ENCODE results near the gene NCBP1.
"Not testable (repeated sequence)": the region's sequence is repeated elsewhere in the genome, so short reads cannot be mapped to it uniquely, and the experiment has no call there.

NCBP1 gene

GRCh38 chr9:97672403-97672802 is 38.8 kb downstream of the NCBP1 start:
- DNase-seq (ENCODE audit: low spot score), result no peak

DNA sequence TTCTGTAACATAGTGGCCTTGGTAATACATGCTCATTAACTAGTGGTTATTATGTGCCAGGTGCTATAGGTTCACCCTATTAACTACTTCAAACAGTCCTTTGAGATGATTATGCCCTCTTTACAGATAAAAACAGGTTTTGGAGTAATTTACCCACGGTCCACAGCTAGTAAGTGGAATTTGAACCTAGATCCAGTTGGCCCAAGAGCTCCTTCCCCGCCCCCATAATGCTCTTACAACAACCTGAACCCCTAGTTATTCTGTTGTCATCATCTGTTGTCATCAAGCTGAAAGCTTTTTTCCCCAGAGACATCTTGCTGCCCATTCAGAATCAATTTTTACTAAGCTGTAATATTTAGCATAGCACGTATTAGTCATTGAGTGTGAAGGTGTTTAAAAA is 40.3 kb downstream of the NCBP1 start:
- no peak for DNase-seq (ENCODE audit: low spot score)

GRCh38 chr9:97675655-97676054 is 42.0 kb downstream of the NCBP1 start:
- DNase-seq (ENCODE audit: low spot score), result no peak

DNA sequence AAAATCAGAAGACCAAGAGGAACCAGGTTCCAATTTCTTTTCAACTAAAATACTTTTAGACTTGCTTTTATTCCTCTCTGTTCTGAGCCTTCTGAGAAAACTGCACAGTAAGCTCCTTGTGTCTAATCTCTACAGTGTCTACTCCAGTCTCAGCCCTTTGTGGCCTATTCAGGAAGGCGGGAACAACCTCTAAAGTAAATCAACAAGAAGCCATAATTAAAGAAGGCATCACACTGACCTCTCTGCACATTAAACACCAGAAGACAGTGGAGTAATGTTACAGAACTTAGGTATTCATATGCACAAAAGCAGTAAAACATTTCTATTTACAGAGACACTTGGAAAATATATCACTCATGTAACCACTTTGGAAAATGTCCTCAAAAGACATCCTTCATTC is 48.6 kb downstream of the NCBP1 start:
- DNase-seq (ENCODE audit: low spot score), result no peak

DNA sequence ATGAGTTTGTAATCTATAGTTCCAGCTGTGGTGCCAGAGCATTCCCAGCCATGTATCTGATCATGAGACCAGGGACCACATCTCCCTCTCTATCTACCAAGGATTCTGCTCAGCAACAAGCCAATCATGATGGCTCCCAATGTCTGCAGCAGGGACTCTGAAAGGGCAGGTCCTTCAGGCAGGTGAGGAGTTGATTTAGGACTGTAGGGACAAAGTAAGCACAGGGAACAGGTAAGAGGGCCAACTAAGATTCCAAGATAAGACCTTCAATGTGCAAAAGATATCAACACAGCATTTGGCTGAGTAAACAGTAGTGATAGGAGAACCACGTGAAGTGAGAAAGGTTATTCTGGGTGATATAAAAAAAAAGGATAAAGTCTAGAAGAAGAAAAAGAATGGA is 55.0 kb downstream of the NCBP1 start:
- DNase-seq (ENCODE audit: low spot score), result no peak

- DNase-seq (ENCODE audit: low spot score), result no peak
These were observed 56.0 kb downstream of the NCBP1 start for GRCh38 chr9:97689401-97690180.

DNA sequence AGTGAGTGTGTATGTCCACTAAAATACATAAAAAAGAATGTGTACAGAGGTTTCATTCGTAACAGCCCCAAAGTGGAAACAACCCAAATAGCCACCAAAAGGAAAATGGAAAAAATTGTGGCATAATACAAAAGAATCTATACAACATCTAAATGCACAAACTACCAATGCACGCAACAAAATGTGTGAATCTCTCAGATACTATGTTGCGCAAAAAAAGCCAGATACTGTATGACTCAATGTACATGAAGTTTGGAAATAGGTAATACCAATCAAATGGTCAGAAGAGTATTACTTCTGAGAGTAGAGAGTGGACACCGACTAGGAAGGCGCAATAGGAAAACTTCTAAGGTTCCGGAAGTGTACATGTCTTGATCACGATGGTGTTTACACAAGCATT is 61.1 kb downstream of the NCBP1 start:
- no peak for DNase-seq (ENCODE audit: low spot score)

DNA sequence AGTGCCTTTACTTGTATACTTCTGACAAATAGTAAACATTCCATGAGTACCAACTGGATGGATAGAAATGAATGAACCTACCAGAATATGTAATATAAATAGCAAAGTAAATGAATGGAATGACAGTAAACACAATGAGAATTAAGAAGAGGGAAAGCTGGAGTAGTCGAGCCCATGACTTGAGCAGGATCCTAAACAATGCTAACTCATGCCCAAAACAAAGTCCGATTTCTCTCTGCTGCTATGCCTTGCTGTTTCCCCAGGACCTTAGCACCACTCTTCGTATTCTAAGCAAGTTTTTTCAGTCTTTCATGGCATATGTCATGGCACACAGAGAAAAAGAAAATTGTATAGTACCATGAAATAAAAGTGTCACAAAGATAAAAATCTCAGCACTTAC is 61.8 kb downstream of the NCBP1 start:
- DNase-seq (ENCODE audit: low spot score), result no peak

DNA sequence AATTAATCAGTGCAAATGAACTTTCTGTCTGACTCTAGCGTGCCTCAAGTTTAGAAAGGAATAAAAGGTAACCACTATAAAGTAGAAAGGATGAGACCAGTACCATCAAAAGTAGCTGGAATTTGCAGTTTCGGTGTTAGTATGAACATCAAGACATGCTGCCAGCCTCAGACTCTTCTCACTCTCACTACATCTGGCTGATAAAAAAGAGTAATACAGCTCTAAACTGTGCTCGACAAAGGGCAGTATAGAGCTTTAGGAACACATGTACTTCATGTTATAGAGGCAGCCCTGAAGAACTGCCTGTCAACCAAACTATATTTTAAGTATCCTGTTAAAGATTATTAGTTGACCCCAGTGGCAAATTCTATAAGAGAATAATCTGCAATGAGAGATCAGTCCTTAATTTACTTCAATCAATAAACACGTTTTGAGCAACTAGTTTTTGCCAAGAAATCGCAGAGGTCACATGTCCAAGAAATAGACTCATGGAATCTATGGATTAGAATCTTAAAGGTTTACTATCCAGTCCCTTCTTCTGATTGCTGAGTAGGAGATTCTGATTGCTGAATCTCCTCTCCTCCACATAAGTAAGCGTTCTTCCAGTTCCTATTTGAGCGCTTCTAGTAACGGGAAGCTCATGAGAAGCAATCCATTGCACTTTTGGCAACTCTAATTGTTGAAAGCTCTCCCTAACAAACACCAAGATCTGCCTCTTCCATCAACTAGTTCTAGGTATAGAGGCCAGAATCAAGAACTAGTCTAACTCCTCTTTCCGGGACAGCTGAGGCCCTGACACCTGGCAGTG is 62.6 kb downstream of the NCBP1 start:
- no peak for DNase-seq (ENCODE audit: low spot score)

DNA sequence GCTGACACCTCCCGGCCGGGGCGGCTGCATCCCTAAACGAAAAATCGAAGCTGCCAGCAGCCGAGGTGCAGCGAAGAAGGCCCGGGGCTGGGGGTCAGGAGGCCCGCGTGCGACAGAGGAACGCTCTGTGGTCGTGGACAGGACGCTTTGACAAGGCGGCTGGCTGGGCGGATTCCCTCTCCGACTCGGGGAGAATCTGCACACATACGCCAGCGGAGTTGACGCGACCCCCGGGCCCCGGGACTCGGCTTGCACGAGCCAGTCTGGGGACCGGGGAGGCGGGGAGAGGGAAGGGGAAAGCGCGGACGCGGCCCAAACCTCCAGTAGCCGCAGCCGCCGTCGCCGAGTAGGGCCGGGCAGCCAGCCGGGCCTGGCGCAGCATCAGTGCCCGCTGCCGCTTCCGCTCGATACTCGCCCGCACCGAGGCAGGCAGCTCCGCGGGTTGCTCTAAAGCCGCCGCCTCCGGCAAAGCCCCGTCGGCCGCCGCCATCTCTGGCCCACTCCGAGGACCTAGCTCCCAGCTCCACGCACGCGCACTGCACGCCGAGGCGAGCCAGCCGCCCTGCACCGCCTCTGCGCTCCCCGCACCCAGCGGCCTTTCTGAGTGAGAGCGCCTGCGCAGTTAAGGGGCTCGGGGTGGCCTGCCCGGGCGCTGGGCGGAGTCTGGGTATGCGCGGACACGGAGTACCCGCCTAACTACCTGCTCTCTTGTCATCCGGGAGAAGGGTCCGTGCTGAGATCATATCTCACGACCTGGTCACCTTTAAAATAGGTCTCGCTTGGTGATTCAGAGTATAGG is 63.4 kb downstream of the NCBP1 start, which contains the start of gene XPA:
XPA (minus strand) TSS at position 538 of the 799 bp plus-strand sequence; CDS start at position 490, 48 bp downstream.
- peak; percentile 100 for DNase-seq (ENCODE audit: low spot score)

DNA sequence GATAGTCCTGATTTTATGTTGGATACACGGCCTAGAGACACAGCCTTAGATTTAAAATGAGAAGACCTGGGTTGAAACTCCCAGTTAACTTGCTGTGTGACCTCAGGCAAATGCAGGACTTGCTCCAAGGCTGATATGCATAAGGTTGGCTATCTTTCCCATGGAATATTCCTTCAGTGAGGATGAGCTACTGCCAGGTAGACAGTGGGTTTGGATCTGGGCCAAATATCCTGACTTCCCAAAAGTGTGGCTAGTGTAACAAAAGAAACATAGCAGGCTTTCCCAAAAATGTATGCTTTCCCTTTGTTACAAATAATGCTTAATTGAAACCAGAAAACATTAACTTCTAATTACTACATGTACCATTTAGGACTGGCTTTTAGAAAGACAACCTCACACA is 64.2 kb downstream of the NCBP1 start:
- DNase-seq (ENCODE audit: low spot score), result no peak

DNA sequence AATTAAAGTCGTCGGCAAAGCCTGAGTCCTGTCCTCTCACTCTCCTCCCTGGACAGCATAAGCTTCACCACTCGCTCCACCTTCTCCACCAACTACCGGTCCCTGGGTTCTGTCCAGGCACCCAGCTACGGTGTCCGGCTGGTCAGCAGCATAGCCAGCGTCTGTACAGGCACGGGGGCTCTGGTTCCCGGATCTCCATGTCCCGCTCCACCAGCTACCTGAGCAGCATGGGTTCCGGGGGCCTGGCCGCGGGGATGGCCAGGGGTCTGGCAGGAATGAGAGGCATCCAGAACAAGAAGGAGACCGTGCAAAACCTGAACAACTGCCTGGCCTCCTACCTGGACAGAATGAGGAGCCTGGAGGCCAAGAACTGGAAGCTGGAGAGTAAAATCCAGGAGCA is 65.2 kb downstream of the NCBP1 start:
- no peak for DNase-seq (ENCODE audit: low spot score)

DNA sequence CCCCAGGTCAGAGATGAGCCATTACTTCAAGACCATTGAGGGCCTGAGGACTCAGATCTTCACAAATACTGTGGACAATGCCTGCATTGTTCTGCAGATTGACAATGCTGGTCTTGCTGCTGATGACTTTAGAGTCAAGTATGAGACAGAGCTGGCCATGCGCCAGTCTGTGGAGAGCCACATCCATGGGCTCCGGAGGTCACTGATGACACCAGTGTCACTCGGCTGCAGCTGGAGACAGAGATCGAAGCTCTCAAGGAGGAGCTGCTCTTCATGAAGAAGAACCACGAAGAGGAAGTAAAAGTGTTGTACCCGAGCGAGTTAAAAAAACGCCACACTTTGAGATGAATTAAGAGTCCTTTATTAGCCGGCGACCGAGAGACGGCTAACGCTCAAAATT is 65.7 kb downstream of the NCBP1 start:
- DNase-seq (ENCODE audit: low spot score), result not testable (repeated sequence)

- not testable (repeated sequence) for DNase-seq (ENCODE audit: low spot score)
These were observed 66.2 kb downstream of the NCBP1 start for GRCh38 chr9:97699824-97700223.

- peak; percentile 77 for DNase-seq (ENCODE audit: low spot score)
These were observed 70.1 kb downstream of the NCBP1 start for GRCh38 chr9:97703437-97704344.

DNA sequence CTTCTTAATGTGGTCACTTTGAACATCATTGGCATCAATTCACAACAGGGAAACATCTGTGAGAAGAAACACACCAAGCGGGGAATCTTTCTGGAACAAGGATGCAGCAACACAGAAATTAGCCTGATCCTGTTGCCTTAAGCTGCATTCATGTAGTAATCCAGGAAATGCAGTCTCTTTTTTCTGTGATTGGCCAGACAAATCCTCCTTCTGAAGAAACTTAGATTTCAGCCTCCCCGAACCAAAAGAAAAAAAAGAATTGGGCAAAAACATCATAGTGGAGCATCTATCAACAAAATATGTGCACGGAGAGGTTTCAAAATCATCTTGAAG is 70.7 kb downstream of the NCBP1 start:
- peak; percentile 17 for DNase-seq (ENCODE audit: low spot score)

DNA sequence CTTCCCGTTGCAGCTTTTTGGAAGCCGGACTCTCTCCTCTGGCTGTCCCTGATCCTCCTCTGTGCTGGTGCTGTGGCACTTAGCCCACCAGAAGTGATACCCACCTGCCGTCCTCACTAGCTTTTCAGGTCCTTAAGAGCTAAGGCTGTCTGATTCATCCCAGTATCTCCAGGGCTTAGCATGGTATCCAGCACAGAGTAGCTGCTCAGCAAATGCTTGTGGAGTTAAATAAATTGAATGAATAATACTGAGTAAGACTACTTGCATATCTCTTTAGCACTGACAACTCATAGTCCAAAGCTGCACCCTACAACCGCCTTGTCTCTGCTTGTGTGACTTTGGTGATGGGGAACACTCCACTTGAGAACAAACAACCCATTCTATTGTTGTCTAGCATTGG is 71.2 kb downstream of the NCBP1 start:
- DNase-seq (ENCODE audit: low spot score), result no peak

- DNase-seq (ENCODE audit: low spot score), result no peak
These were observed 71.8 kb downstream of the NCBP1 start for GRCh38 chr9:97705354-97705950.

- no peak for DNase-seq (ENCODE audit: low spot score)
These were observed 72.6 kb downstream of the NCBP1 start for GRCh38 chr9:97706246-97706645.

DNA sequence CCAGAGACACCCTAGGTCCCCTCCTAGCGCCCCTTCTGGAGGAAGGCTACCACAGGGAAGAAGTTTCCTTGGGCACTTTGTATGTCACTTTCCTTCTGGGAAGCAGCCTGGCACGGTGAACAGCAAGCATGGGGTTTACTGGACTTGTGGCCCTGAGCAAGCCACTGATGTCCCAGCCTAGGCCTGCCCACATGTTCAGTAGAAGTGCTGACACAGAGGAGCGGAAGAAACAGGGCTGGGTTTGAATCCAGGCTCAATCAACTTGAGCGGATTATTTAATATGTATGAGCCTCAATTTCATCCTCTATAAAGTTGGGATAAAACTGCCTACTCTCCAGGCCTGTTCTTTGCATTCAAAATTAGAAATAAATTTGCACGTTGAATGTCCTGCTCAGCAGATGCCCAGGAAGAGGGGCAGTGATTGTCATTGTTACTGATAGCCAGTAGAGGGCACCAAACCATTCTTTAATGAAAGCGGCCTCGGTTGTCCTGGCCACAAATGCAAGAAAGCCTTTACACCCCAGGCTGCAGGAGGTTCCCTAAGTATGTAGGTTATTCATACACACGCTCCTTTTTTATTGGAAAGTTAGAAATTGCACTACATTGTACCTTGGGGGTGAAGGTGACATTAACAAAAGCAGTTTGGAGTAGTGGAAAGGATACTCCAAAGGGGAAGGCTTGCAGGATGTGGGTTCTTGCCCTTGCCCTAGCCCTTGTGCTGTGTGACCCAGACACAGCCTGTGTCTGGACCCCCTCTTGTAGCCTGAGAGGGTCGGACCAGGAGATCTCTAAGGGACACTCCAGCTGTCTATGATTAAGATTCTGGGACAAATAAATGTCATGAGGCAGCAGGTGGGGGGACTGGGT is 77.0 kb downstream of the NCBP1 start:
- peak; percentile 86 for DNase-seq (ENCODE audit: low spot score)

All from GM03348 (cell line).